ENCODE measurements around the gene OR10H4. TPM values are rescaled to one million over a fixed set of nuclear protein-coding genes. Genes with fewer than 3 reads are reported as not detected.

The OR10H4 gene
- total and polyA plus RNA-seq, 2 of the 8 experiments (the other 6 are each of a cell fraction or from before 2014, with no cell fraction given), result not detected

DNA sequence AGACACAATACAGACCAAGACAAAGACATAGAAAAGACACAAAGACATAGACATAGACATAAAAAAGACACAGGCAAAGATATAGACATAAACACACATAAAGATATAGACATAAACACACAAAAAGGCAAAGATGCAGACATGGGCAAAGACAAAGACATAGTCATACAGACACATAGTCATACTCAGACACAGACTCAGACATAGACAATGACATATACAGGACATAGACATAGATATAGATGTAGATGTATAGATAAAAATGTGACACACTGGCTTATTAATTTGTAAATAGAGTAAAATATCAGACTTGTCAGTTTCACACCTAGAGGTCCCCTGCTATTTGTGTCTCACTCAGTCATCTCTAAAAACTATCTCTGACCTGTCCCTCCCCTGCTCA, 42.8 kb downstream of the OR10H4 start:
- Histone ChIP-seq H3K4me2 (ENCODE audit: insufficient read depth in 1 of 2, low read depth in 2 of 2, low read length in 2 of 2) (no peak overlapping the region), H3K79me1 (ENCODE audit: low read depth, low read length) (no peaks in the 10 kb centered on the region), H2BK20ac (ENCODE audit: low read length) (no peak overlapping the region), H3K4me3 (ENCODE audit: extremely low read depth in 1 of 4, insufficient read depth in 2 of 4, low read depth in 3 of 4, low read length in 4 of 4) (no peak overlapping the region), H3K23me2 (ENCODE audit: low read depth, low read length) (no peaks in the 10 kb centered on the region), H3K4ac (replicated peaks; ENCODE audit: insufficient read length, low read depth, low read length) (no peak overlapping the region), H3K56ac (replicated peaks; ENCODE audit: insufficient read length, low read depth, low read length) (no peak overlapping the region), H3K36me3 (ENCODE audit: control insufficient read depth in 2 of 4, insufficient read depth in 4 of 4, low read length in 3 of 4) (no peaks in the 10 kb centered on the region), H2BK12ac (ENCODE audit: low read depth, low read length) (no peak overlapping the region), H3K9ac (replicated peaks in 1 of 4; ENCODE audit: extremely low read depth in 1 of 4, low read depth in 3 of 4, low read length in 3 of 4) (no peak overlapping the region), H3K27me3 (replicated peaks in 1 of 4; ENCODE audit: control insufficient read depth in 3 of 4, extremely low read depth in 1 of 4, insufficient read depth in 3 of 4, low read length in 3 of 4) (no peaks in the 10 kb centered on the region), H2AK5ac (ENCODE audit: low read depth, low read length) (no peak overlapping the region), H2BK5ac (ENCODE audit: low read depth, low read length) (no peak overlapping the region), H2AFZ (ENCODE audit: low read length) (no peak overlapping the region), H3K14ac (ENCODE audit: insufficient read length) (no peak overlapping the region), H4K8ac (ENCODE audit: extremely low read depth, insufficient read depth, low read length) (no peak overlapping the region), H4K5ac (ENCODE audit: insufficient read length, low read depth, low read length) (no peak overlapping the region), H3K4me1 (replicated peaks in 1 of 4; ENCODE audit: control insufficient read depth in 3 of 4, insufficient read depth in 4 of 4, low read length in 3 of 4) (no peaks in the 10 kb centered on the region), H3K23ac (ENCODE audit: insufficient read length) (no peak overlapping the region), H3K9me3 (ENCODE audit: insufficient read depth in 2 of 2, low read depth in 1 of 2, low read length in 1 of 2) (peaks cover 56 to 90% of the 10 kb centered on the region in 2 experiments), H3K27ac (ENCODE audit: low read depth, low read length) (no peak overlapping the region), H2BK15ac (ENCODE audit: low read length) (no peak overlapping the region), H3K18ac (ENCODE audit: extremely low read depth, low read length) (no peak overlapping the region), H3K79me2 (ENCODE audit: control insufficient read depth in 1 of 2, insufficient read depth in 2 of 2, low read length in 2 of 2) (no peaks in the 10 kb centered on the region), H4K20me1 (replicated peaks in 1 of 2; ENCODE audit: control insufficient read depth in 1 of 2, insufficient read depth in 2 of 2, low read length in 2 of 2) (no peaks in the 10 kb centered on the region), H2BK120ac (replicated peaks; ENCODE audit: low read depth, low read length) (no peak overlapping the region), H4K91ac (replicated peaks; ENCODE audit: insufficient read length, low read length) (no peak overlapping the region)
- ChIA-PET CTCF (ENCODE audit: partially characterized antibody) (no interaction called here), POLR2A (ENCODE audit: partially characterized antibody) (no interaction called here)
- no peak for FAIRE-seq
- DNase-seq (ENCODE audit: low read depth in 1 of 2, low spot score in 2 of 2), result no peak
- no peak for TF ChIP-seq BRCA1 (IDR thresholded peaks at IDR 0.05; ENCODE audit: low read depth, low read length)
- no peak for TF ChIP-seq GABPA (IDR thresholded peaks at IDR 0.05; ENCODE audit: borderline replicate concordance, insufficient read depth, low read length)
- TF ChIP-seq FOSL1 (IDR thresholded peaks at IDR 0.05; ENCODE audit: insufficient read depth, low read depth, low read length), result no peak
- no peak for TF ChIP-seq SUZ12 (IDR thresholded peaks at IDR 0.05; ENCODE audit: low read length)
- TF ChIP-seq KDM5A (IDR thresholded peaks at IDR 0.05; ENCODE audit: low read length), result no peak
- no peak for TF ChIP-seq EP300 (IDR thresholded peaks at IDR 0.05; ENCODE audit: borderline replicate concordance in 1 of 2, low read depth in 2 of 2, low read length in 2 of 2)
- no peak for TF ChIP-seq SIRT6 (IDR thresholded peaks at IDR 0.05; ENCODE audit: low read length)
- TF ChIP-seq TCF12 (IDR thresholded peaks at IDR 0.05; ENCODE audit: low read depth, low read length), result no peak
- no peak for TF ChIP-seq SP4 (IDR thresholded peaks at IDR 0.05; ENCODE audit: low read length)
- TF ChIP-seq MAFK (IDR thresholded peaks at IDR 0.05; ENCODE audit: low read depth, low read length), result no peak
- TF ChIP-seq CREB1 (IDR thresholded peaks at IDR 0.05), result no peak
- TF ChIP-seq CBX8 (IDR thresholded peaks at IDR 0.05; ENCODE audit: borderline replicate concordance, low read depth, low read length), result no peak
- no peak for TF ChIP-seq CHD2 (IDR thresholded peaks at IDR 0.05; ENCODE audit: low read length)
- no peak for TF ChIP-seq CEBPB (IDR thresholded peaks at IDR 0.05; ENCODE audit: low read depth, low read length)
- TF ChIP-seq RAD21 (IDR thresholded peaks at IDR 0.05 in 1 of 2, conservative IDR thresholded peaks at IDR 0.05 in 1 of 2; ENCODE audit: low read depth in 2 of 2, low read length in 2 of 2), result no peak
- TF ChIP-seq, protein P1, sequence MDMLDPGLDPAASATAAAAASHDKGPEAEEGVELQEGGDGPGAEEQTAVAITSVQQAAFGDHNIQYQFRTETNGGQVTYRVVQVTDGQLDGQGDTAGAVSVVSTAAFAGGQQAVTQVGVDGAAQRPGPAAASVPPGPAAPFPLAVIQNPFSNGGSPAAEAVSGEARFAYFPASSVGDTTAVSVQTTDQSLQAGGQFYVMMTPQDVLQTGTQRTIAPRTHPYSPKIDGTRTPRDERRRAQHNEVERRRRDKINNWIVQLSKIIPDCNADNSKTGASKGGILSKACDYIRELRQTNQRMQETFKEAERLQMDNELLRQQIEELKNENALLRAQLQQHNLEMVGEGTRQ (IDR thresholded peaks at IDR 0.05; ENCODE audit: low read length), result no peak

All from H1 (cell line).